Stimulated activated CD4-positive, alpha-beta T cell treated with anti-CD3 and anti-CD28 coated beads, Interleukin-2, amount 100 ng/mL, for 48 hours (primary cell): Measurements from ENCODE around the gene TMEM144.
A peak's percentile ranks its signal among the peaks of the same experiment; 100 is the strongest.

Experiments used
- DNase-seq, 2 donors: peaks; one replicate each; pipeline ENCODE4 v3.0.0-alpha.2; 2020

The TMEM144 gene

GRCh38 chr4:158209825-158210807, at the start of gene TMEM144:
Gene TMEM144, plus strand, starts transcription at chr4:158210486. Its CDS starts 2,182 bp downstream, at chr4:158212668.
- peak; percentile 19 to 44 for DNase-seq

GRCh38 chr4:158161551-158162354, 48.5 kb upstream of the TMEM144 start:
- no peak for DNase-seq

GRCh38 chr4:158162631-158163030, 47.7 kb upstream of the TMEM144 start:
- DNase-seq: no peak

- no peak for DNase-seq
These were observed 46.1 kb upstream of the TMEM144 start for GRCh38 chr4:158163941-158164767.

GRCh38 chr4:158164768-158165213, 45.5 kb upstream of the TMEM144 start:
- DNase-seq: no peak

- DNase-seq: no peak
These were observed 43.6 kb upstream of the TMEM144 start for GRCh38 chr4:158166701-158167100.

- no peak for DNase-seq
These were observed 41.7 kb upstream of the TMEM144 start for GRCh38 chr4:158168606-158169005.

GRCh38 chr4:158169506-158169905, 40.8 kb upstream of the TMEM144 start:
- DNase-seq: no peak

- DNase-seq: no peak
These were observed 40.2 kb upstream of the TMEM144 start for GRCh38 chr4:158169931-158170690.

GRCh38 chr4:158170691-158171561, 39.4 kb upstream of the TMEM144 start:
- DNase-seq: peak; percentile 12 to 27

- DNase-seq: no peak
These were observed 37.7 kb upstream of the TMEM144 start, which contains the start of gene GASK1B for GRCh38 chr4:158172261-158173258. Gene GASK1B, minus strand, starts transcription at chr4:158173025. Its CDS starts 1,650 bp downstream, at chr4:158171375.

- no peak for DNase-seq
These were observed 34.2 kb upstream of the TMEM144 start for GRCh38 chr4:158176108-158176507.

- DNase-seq: no peak
These were observed 33.5 kb upstream of the TMEM144 start for GRCh38 chr4:158176776-158177175.

GRCh38 chr4:158179465-158179864, 30.8 kb upstream of the TMEM144 start:
- no peak for DNase-seq

- no peak for DNase-seq
These were observed 28.4 kb upstream of the TMEM144 start for GRCh38 chr4:158181906-158182305.

GRCh38 chr4:158182736-158183135, 27.6 kb upstream of the TMEM144 start:
- no peak for DNase-seq

- no peak for DNase-seq
These were observed 23.5 kb upstream of the TMEM144 start for GRCh38 chr4:158186815-158187214.

- no peak for DNase-seq
These were observed 20.9 kb upstream of the TMEM144 start for GRCh38 chr4:158189422-158189821.

GRCh38 chr4:158190718-158191117, 19.6 kb upstream of the TMEM144 start:
- DNase-seq: no peak
